ENCODE results near the gene NR2F1-AS1. TPM values are rescaled to one million over a fixed set of nuclear protein-coding genes. Genes with fewer than 3 reads are reported as not detected.

The NR2F1-AS1 gene
- total and polyA plus RNA-seq, 2 donors (not counting 3 experiments of a cell fraction or from before 2014, with no cell fraction given), result 4.2 to 13.8 TPM

- ChIA-PET POLR2A (no interaction called here), CTCF (no interaction called here)
- Histone ChIP-seq H3K9me1 (replicated peaks; ENCODE audit: control insufficient read depth, extremely low read depth, insufficient read depth, low read length) (no peaks in the 10 kb centered on the region), H3K79me2 (ENCODE audit: control insufficient read depth, insufficient read depth, low read length) (no peaks in the 10 kb centered on the region), H3K4me2 (ENCODE audit: insufficient read depth, low read length) (no peak overlapping the region), H3K36me3 (ENCODE audit: control insufficient read depth in 2 of 2, extremely low read depth in 1 of 2, insufficient read depth in 2 of 2, low read length in 2 of 2) (no peaks in the 10 kb centered on the region), H3K27ac (ENCODE audit: insufficient read depth, low read depth, low read length) (no peak overlapping the region), H4K20me1 (replicated peaks; ENCODE audit: control insufficient read depth, extremely low read depth, insufficient read depth, low read length) (no peaks in the 10 kb centered on the region), H3K27me3 (ENCODE audit: control insufficient read depth in 2 of 2, insufficient read depth in 2 of 2, low read length in 2 of 2) (no peaks in the 10 kb centered on the region), H3K4me1 (ENCODE audit: control insufficient read depth, extremely low read depth, insufficient read depth, low read length) (no peaks in the 10 kb centered on the region), H3K9ac (replicated peaks; ENCODE audit: extremely low read depth, insufficient read depth, low read length) (no peak overlapping the region), H3K4me3 (replicated peaks in 1 of 3; ENCODE audit: insufficient read depth in 1 of 3, low read depth in 1 of 3, low read length in 3 of 3) (no peak overlapping the region), H3K9me3 (replicated peaks; ENCODE audit: control insufficient read depth, insufficient read depth, low read length) (no peaks in the 10 kb centered on the region), H2AFZ (ENCODE audit: low read depth, low read length) (no peak overlapping the region)
- no TSS peak for BruUV-seq (replicated peaks)
- intact Hi-C loops (cut with micrococcal nuclease) (no loop called here), dilution Hi-C loops (cut with MboI; ENCODE audit: extremely low pct_ligation_motif_present, low sequenced_read_pairs) (no loop called here)
- TF ChIP-seq EZH2 (IDR thresholded peaks at IDR 0.05; ENCODE audit: borderline replicate concordance, low read depth, low read length, severe bottlenecking) (no peak), FOS (IDR thresholded peaks at IDR 0.05; ENCODE audit: borderline replicate concordance, insufficient read depth, low read length) (no peak), MAX (IDR thresholded peaks at IDR 0.05; ENCODE audit: insufficient read depth, insufficient read length) (no peak), MYC (IDR thresholded peaks at IDR 0.05; ENCODE audit: low read depth, low read length) (no peak), JUN (IDR thresholded peaks at IDR 0.05; ENCODE audit: borderline replicate concordance, insufficient read depth, insufficient read length, low read depth) (no peak), POLR2AphosphoS5 (IDR thresholded peaks at IDR 0.05; ENCODE audit: insufficient read depth, low read depth, low read length) (no peak), CTCF (IDR thresholded peaks at IDR 0.05; ENCODE audit: extremely low read depth in 1 of 2, insufficient read depth in 1 of 2, low read depth in 1 of 2, low read length in 2 of 2) (no peak), GATA2 (IDR thresholded peaks at IDR 0.05; ENCODE audit: insufficient read depth, insufficient read length, low read depth, low read length) (no peak), POLR2A (IDR thresholded peaks at IDR 0.05; ENCODE audit: low read depth, low read length) (no peak)
- FAIRE-seq (no peak), DNase-seq (ENCODE audit: low read depth, low spot score) (no peak)
These were observed 103.2 kb downstream of the NR2F1-AS1 start for GRCh38 chr5:93477816-93478215.
